ENCODE measurements around the gene ZC3H4.

ZC3H4 gene

GRCh38 chr19:47100290-47100689, 13.3 kb downstream of the ZC3H4 start:
- H3K4me3 ChIP-seq (ENCODE audit: low read depth, low read length): no peak overlapping the region
- no peak for DNase-seq (ENCODE audit: low read depth)
- no peak for TF ChIP-seq CTCF (conservative IDR thresholded peaks at IDR 0.05; ENCODE audit: low read depth, low read length)

- DNase-seq (ENCODE audit: low read depth): no peak
These were observed 14.0 kb downstream of the ZC3H4 start for GRCh38 chr19:47099576-47100050.

GRCh38 chr19:47098608-47099007, 15.0 kb downstream of the ZC3H4 start:
- DNase-seq (ENCODE audit: low read depth): no peak
- no peak for TF ChIP-seq CTCF (conservative IDR thresholded peaks at IDR 0.05; ENCODE audit: low read depth, low read length)
- no peak overlapping the region for H3K4me3 ChIP-seq (ENCODE audit: low read depth, low read length)

More at GRCh38 chr19:47099576-47100050, 14.0 kb downstream of the ZC3H4 start:
- TF ChIP-seq CTCF (conservative IDR thresholded peaks at IDR 0.05; ENCODE audit: low read depth, low read length): no peak
- no peak overlapping the region for H3K4me3 ChIP-seq (ENCODE audit: low read depth, low read length)

- H3K4me3 ChIP-seq (ENCODE audit: low read depth, low read length): no peak overlapping the region
- TF ChIP-seq CTCF (conservative IDR thresholded peaks at IDR 0.05; ENCODE audit: low read depth, low read length): no peak
These were observed 16.0 kb downstream of the ZC3H4 start for GRCh38 chr19:47097396-47098201.

GRCh38 chr19:47096721-47097120, 16.9 kb downstream of the ZC3H4 start:
- no peak overlapping the region for H3K4me3 ChIP-seq (ENCODE audit: low read depth, low read length)
- no peak for TF ChIP-seq CTCF (conservative IDR thresholded peaks at IDR 0.05; ENCODE audit: low read depth, low read length)
- no peak for DNase-seq (ENCODE audit: low read depth)

More at GRCh38 chr19:47097396-47098201, 16.0 kb downstream of the ZC3H4 start:
- no peak for DNase-seq (ENCODE audit: low read depth)

GRCh38 chr19:47096100-47096704, 17.4 kb downstream of the ZC3H4 start:
- TF ChIP-seq CTCF (conservative IDR thresholded peaks at IDR 0.05; ENCODE audit: low read depth, low read length): no peak
- H3K4me3 ChIP-seq (ENCODE audit: low read depth, low read length): no peak overlapping the region
- no peak for DNase-seq (ENCODE audit: low read depth)
